Activated naive CD4-positive, alpha-beta T cell treated with anti-CD3 and anti-CD28 coated beads, Interleukin-2, amount 10 ng/mL, durations not matched to agents 7 days and 5 days (primary cell): ENCODE results near the gene NDUFV2.

Experiments
- CTCF ChIA-PET: fragments of 350-600 bp; sonication (Branson Sonifier 250); formaldehyde crosslinking; loops from one replicate; lab custom pipeline; 2021; ENCODE audit warnings: antibody characterized with exemption; lab: Charles Lee
- DNase-seq: peaks from one replicate; pipeline ENCODE4 v3.0.0-alpha.2; 2020
- H3K27ac Mint-ChIP-seq: one replicate; pipeline ENCODE4 v1.8.0; 2021; ENCODE audit warnings: mild to moderate bottlenecking, moderate library complexity, mixed read lengths
- H3K27me3 Mint-ChIP-seq: one replicate; pipeline ENCODE4 v1.8.0; 2021; ENCODE audit warnings: mild to moderate bottlenecking, mixed read lengths
- H3K36me3 Mint-ChIP-seq: one replicate; pipeline ENCODE4 v1.8.0; 2021; ENCODE audit warnings: mixed read lengths
- H3K4me1 Mint-ChIP-seq: one replicate; pipeline ENCODE4 v1.8.0; 2021; ENCODE audit warnings: mixed read lengths
- H3K4me3 Mint-ChIP-seq: one replicate; pipeline ENCODE4 v1.8.0; 2021; ENCODE audit warnings: mild to moderate bottlenecking, moderate library complexity, mixed read lengths
- H3K9me3 Mint-ChIP-seq: one replicate; pipeline ENCODE4 v1.8.0; 2021; ENCODE audit warnings: mixed read lengths

Gene NDUFV2

GRCh38 chr18:9102508-9103375 is at the start of gene NDUFV2:
Gene NDUFV2, plus strand, starts transcription at chr18:9102699. Its CDS starts 45 bp downstream, at chr18:9102744.
- Mint-ChIP-seq H3K27me3 (no peaks in the 10 kb centered on the region), H3K27ac (peak within 1 kb of the TSS; percentile 94), H3K4me3 (peak within 1 kb of the TSS; percentile 85), H3K36me3 (peaks cover 44% of the 10 kb centered on the region), H3K4me1 (peaks cover 50% of the 10 kb centered on the region), H3K9me3 (no peaks in the 10 kb centered on the region)
- CTCF ChIA-PET: interaction anchor here (0.9 to 3.5 kb wide), 9 partner anchors 14 to 374 kb away, joined by 3 to 18 read pairs (median 3); no protein-coding TSS in a partner anchor
- DNase-seq: peak; percentile 98

- Mint-ChIP-seq H3K27me3 (peaks cover 10% of the 10 kb centered on the region), H3K36me3 (peaks cover 4% of the 10 kb centered on the region), H3K4me1 (peaks cover 1% of the 10 kb centered on the region), H3K27ac (no peak overlapping the region), H3K9me3 (peaks cover 27% of the 10 kb centered on the region), H3K4me3 (no peak overlapping the region)
- DNase-seq: no peak
- CTCF ChIA-PET: interaction anchor here (0.5 to 1.3 kb wide), 2 partner anchors 20 to 66 kb away, joined by 3 to 4 read pairs; no protein-coding TSS in a partner anchor
Observed at GRCh38 chr18:9053814-9054213, 48.7 kb upstream of the NDUFV2 start.

- H3K27me3 Mint-ChIP-seq: peaks cover 10% of the 10 kb centered on the region
- H3K9me3 Mint-ChIP-seq: peaks cover 25% of the 10 kb centered on the region
- no peak overlapping the region for H3K27ac Mint-ChIP-seq
- no peak overlapping the region for H3K4me3 Mint-ChIP-seq
- CTCF ChIA-PET: no interaction called here
- H3K36me3 Mint-ChIP-seq: peaks cover 4% of the 10 kb centered on the region
- H3K4me1 Mint-ChIP-seq: no peaks in the 10 kb centered on the region
- DNase-seq: no peak
Observed at GRCh38 chr18:9055185-9055584, 47.3 kb upstream of the NDUFV2 start.

GRCh38 chr18:9055626-9056025 is 46.9 kb upstream of the NDUFV2 start:
- CTCF ChIA-PET: interaction anchor here (0.7 kb wide), 1 partner anchor 538 kb away, joined by 4 read pairs; no protein-coding TSS in a partner anchor
- Mint-ChIP-seq H3K36me3 (peaks cover 2% of the 10 kb centered on the region), H3K4me1 (no peaks in the 10 kb centered on the region), H3K9me3 (peaks cover 20% of the 10 kb centered on the region), H3K27me3 (peaks cover 10% of the 10 kb centered on the region), H3K27ac (no peak overlapping the region), H3K4me3 (no peak overlapping the region)
- DNase-seq: no peak

- CTCF ChIA-PET: no interaction called here
- DNase-seq: no peak
- Mint-ChIP-seq H3K4me3 (no peak overlapping the region), H3K27ac (no peak overlapping the region), H3K36me3 (peaks cover 2% of the 10 kb centered on the region), H3K9me3 (peaks cover 6% of the 10 kb centered on the region), H3K27me3 (peaks cover 8% of the 10 kb centered on the region), H3K4me1 (peaks cover 5% of the 10 kb centered on the region)
Observed at GRCh38 chr18:9057646-9058045, 44.9 kb upstream of the NDUFV2 start.

GRCh38 chr18:9058406-9058805 is 44.1 kb upstream of the NDUFV2 start:
- Mint-ChIP-seq H3K4me1 (peaks cover 5% of the 10 kb centered on the region), H3K36me3 (no peaks in the 10 kb centered on the region), H3K27me3 (peaks cover 5% of the 10 kb centered on the region), H3K27ac (no peak overlapping the region), H3K4me3 (no peak overlapping the region), H3K9me3 (no peaks in the 10 kb centered on the region)
- CTCF ChIA-PET: interaction anchor here (0.6 kb wide), 1 partner anchor 303 kb away, joined by 4 read pairs; no protein-coding TSS in a partner anchor
- no peak for DNase-seq

GRCh38 chr18:9062418-9062751 is 40.1 kb upstream of the NDUFV2 start:
- Mint-ChIP-seq H3K9me3 (no peaks in the 10 kb centered on the region), H3K4me1 (peaks cover 9% of the 10 kb centered on the region), H3K36me3 (no peaks in the 10 kb centered on the region), H3K4me3 (no peak overlapping the region), H3K27ac (peak overlapping the region; percentile 8), H3K27me3 (peaks cover 4% of the 10 kb centered on the region)
- CTCF ChIA-PET: no interaction called here
- no peak for DNase-seq

GRCh38 chr18:9065864-9066263 is 36.6 kb upstream of the NDUFV2 start:
- peaks cover 12% of the 10 kb centered on the region for H3K4me1 Mint-ChIP-seq
- H3K27me3 Mint-ChIP-seq: peaks cover 4% of the 10 kb centered on the region
- CTCF ChIA-PET: no interaction called here
- no peak overlapping the region for H3K27ac Mint-ChIP-seq
- H3K4me3 Mint-ChIP-seq: no peak overlapping the region
- no peak for DNase-seq
- no peaks in the 10 kb centered on the region for H3K36me3 Mint-ChIP-seq
- no peaks in the 10 kb centered on the region for H3K9me3 Mint-ChIP-seq

GRCh38 chr18:9066358-9066757 is 36.1 kb upstream of the NDUFV2 start:
- H3K9me3 Mint-ChIP-seq: no peaks in the 10 kb centered on the region
- peaks cover 12% of the 10 kb centered on the region for H3K4me1 Mint-ChIP-seq
- no peak overlapping the region for H3K4me3 Mint-ChIP-seq
- CTCF ChIA-PET: interaction anchor here (0.9 kb wide), 1 partner anchor 450 kb away, joined by 3 read pairs; no protein-coding TSS in a partner anchor
- DNase-seq: no peak
- no peak overlapping the region for H3K27ac Mint-ChIP-seq
- peaks cover 4% of the 10 kb centered on the region for H3K27me3 Mint-ChIP-seq
- no peaks in the 10 kb centered on the region for H3K36me3 Mint-ChIP-seq

GRCh38 chr18:9066817-9067306 is 35.6 kb upstream of the NDUFV2 start:
- Mint-ChIP-seq H3K36me3 (no peaks in the 10 kb centered on the region), H3K27ac (peak overlapping the region; percentile 54), H3K27me3 (peaks cover 4% of the 10 kb centered on the region), H3K4me1 (peaks cover 12% of the 10 kb centered on the region), H3K9me3 (no peaks in the 10 kb centered on the region), H3K4me3 (no peak overlapping the region)
- CTCF ChIA-PET: interaction anchor here (0.9 kb wide), 1 partner anchor 450 kb away, joined by 3 read pairs; no protein-coding TSS in a partner anchor
- no peak for DNase-seq

GRCh38 chr18:9067823-9068222 is 34.7 kb upstream of the NDUFV2 start:
- H3K36me3 Mint-ChIP-seq: no peaks in the 10 kb centered on the region
- no peaks in the 10 kb centered on the region for H3K27me3 Mint-ChIP-seq
- no peak overlapping the region for H3K4me3 Mint-ChIP-seq
- H3K4me1 Mint-ChIP-seq: peaks cover 7% of the 10 kb centered on the region
- H3K9me3 Mint-ChIP-seq: no peaks in the 10 kb centered on the region
- DNase-seq: no peak
- H3K27ac Mint-ChIP-seq: no peak overlapping the region
- CTCF ChIA-PET: no interaction called here

- Mint-ChIP-seq H3K27ac (no peak overlapping the region), H3K4me1 (peaks cover 9% of the 10 kb centered on the region), H3K36me3 (peaks cover under 1% of the 10 kb centered on the region), H3K27me3 (no peaks in the 10 kb centered on the region), H3K4me3 (no peak overlapping the region), H3K9me3 (no peaks in the 10 kb centered on the region)
- no peak for DNase-seq
- CTCF ChIA-PET: interaction anchor here (1.3 kb wide), 1 partner anchor 14 kb away, joined by 3 read pairs; no protein-coding TSS in a partner anchor
Observed at GRCh38 chr18:9068346-9068745, 34.2 kb upstream of the NDUFV2 start.

GRCh38 chr18:9069601-9070000 is 32.9 kb upstream of the NDUFV2 start:
- no peaks in the 10 kb centered on the region for H3K27me3 Mint-ChIP-seq
- H3K4me3 Mint-ChIP-seq: no peak overlapping the region
- H3K9me3 Mint-ChIP-seq: no peaks in the 10 kb centered on the region
- CTCF ChIA-PET: interaction anchor here (1.3 kb wide), 1 partner anchor 13 kb away, joined by 3 read pairs; no protein-coding TSS in a partner anchor
- H3K4me1 Mint-ChIP-seq: peaks cover 18% of the 10 kb centered on the region
- no peak for DNase-seq
- H3K27ac Mint-ChIP-seq: no peak overlapping the region
- H3K36me3 Mint-ChIP-seq: peaks cover 2% of the 10 kb centered on the region

GRCh38 chr18:9070212-9070611 is 32.3 kb upstream of the NDUFV2 start:
- Mint-ChIP-seq H3K4me3 (no peak overlapping the region), H3K36me3 (peaks cover 3% of the 10 kb centered on the region), H3K27ac (no peak overlapping the region), H3K9me3 (no peaks in the 10 kb centered on the region), H3K4me1 (peaks cover 19% of the 10 kb centered on the region), H3K27me3 (no peaks in the 10 kb centered on the region)
- CTCF ChIA-PET: interaction anchor here (1.9 kb wide), 1 partner anchor 34 kb away, joined by 5 read pairs; no protein-coding TSS in a partner anchor
- DNase-seq: no peak
